Mesendoderm (in vitro differentiated cells): ENCODE measurements around the gene PHC3.

Experiments used
- DNase-seq: peaks from one replicate; pipeline ENCODE4 v3.0.0; 2013
- H2AK5ac ChIP-seq: 2 replicates; pipeline ENCODE4 v1.6.1; 2013; ENCODE audit warnings: low read length, inconsistent platforms
- H2BK120ac ChIP-seq: 2 replicates; pipeline ENCODE4 v1.6.1; 2013; ENCODE audit warnings: low read depth, mild to moderate bottlenecking, low read length, moderate library complexity, mixed read lengths
- H2BK15ac ChIP-seq: replicated peaks from 2 replicates; pipeline ENCODE4 v1.6.1; 2013; ENCODE audit warnings: low read depth, mild to moderate bottlenecking, moderate library complexity
- H2BK5ac ChIP-seq: 2 replicates; pipeline ENCODE4 v1.6.1; 2013; ENCODE audit warnings: low read length, inconsistent platforms
- H3K18ac ChIP-seq: 2 replicates; pipeline ENCODE4 v1.6.1; 2013; ENCODE audit warnings: mild to moderate bottlenecking, low read length, mixed read lengths
- H3K23ac ChIP-seq: one replicate; pipeline ENCODE4 v1.6.1; 2013; ENCODE audit warnings: low read length
- H3K27ac ChIP-seq: 2 replicates; pipeline ENCODE4 v1.5.1; 2013; ENCODE audit warnings: low read depth, mild to moderate bottlenecking, inconsistent platforms, low read length, moderate library complexity
- H3K27me3 ChIP-seq: 2 replicates; pipeline ENCODE4 v1.6.1; 2013; ENCODE audit warnings: low read length, control low read depth, mild to moderate bottlenecking, inconsistent platforms; ENCODE audit not compliant: insufficient read depth, poor library complexity
- H3K36me3 ChIP-seq: 2 replicates; pipeline ENCODE4 v1.6.1; 2013; ENCODE audit warnings: low read length, inconsistent platforms; ENCODE audit not compliant: control insufficient read depth, insufficient read depth
- H3K4ac ChIP-seq: one replicate; pipeline ENCODE4 v1.6.1; 2013; ENCODE audit warnings: low read depth, mild to moderate bottlenecking, low read length, moderate library complexity
- H3K4me1 ChIP-seq: 2 replicates; pipeline ENCODE4 v1.6.1; 2013; ENCODE audit warnings: low read depth, low read length, inconsistent platforms; ENCODE audit not compliant: control insufficient read depth
- H3K4me2 ChIP-seq: 2 replicates; pipeline ENCODE4 v1.6.1; 2013; ENCODE audit warnings: low read length
- H3K4me3 ChIP-seq: 2 replicates; pipeline ENCODE4 v1.5.1; 2013; ENCODE audit warnings: mild to moderate bottlenecking, low read length
- H3K56ac ChIP-seq: one replicate; pipeline ENCODE4 v1.6.1; 2013; ENCODE audit warnings: low read length
- H3K79me1 ChIP-seq: 2 replicates; pipeline ENCODE4 v1.6.1; 2013; ENCODE audit warnings: low read length, inconsistent platforms
- H3K79me2 ChIP-seq: 2 replicates; pipeline ENCODE4 v1.6.1; 2013; ENCODE audit warnings: mild to moderate bottlenecking, low read length; ENCODE audit not compliant: control insufficient read depth, insufficient read depth
- H3K9ac ChIP-seq: 2 replicates; pipeline ENCODE4 v1.6.1; 2013; ENCODE audit warnings: low read length, inconsistent platforms
- H4K5ac ChIP-seq: one replicate; pipeline ENCODE4 v1.6.1; 2013; ENCODE audit warnings: low read length
- H4K8ac ChIP-seq: one replicate; pipeline ENCODE4 v1.6.1; 2013; ENCODE audit warnings: low read depth, mild to moderate bottlenecking, control low read depth, low read length, moderate library complexity
- WGBS: extraction: QIAGEN DNeasy Blood & Tissue Kit; methylation state at CpG from one replicate; pipeline ENCODE4 v1.1.7; 2013; ENCODE audit warnings: low lambda C conversion rate, missing lambda C conversion rate; ENCODE audit not compliant: insufficient coverage; ENCODE audit errors: extremely low coverage; 5-methylcytosine and 5-hydroxymethylcytosine counted together

Gene PHC3

GRCh38 chr3:170221924-170222646 is 40.6 kb upstream of the PHC3 start, which contains the start of gene PRKCI:
Gene PRKCI (plus strand): TSS chr3:170222424. CDS start chr3:170222670, 246 bp downstream.
- H2BK15ac ChIP-seq = no peak within 1 kb of the TSS
- DNase-seq = peak; percentile 99
- H3K27ac ChIP-seq = peak within 1 kb of the TSS; percentile 89
- peak within 1 kb of the TSS; percentile 93 for H4K8ac ChIP-seq
- peak within 1 kb of the TSS; percentile 92 for H3K4ac ChIP-seq
- peak within 1 kb of the TSS; percentile 94 for H3K18ac ChIP-seq
- no peak within 1 kb of the TSS for H3K23ac ChIP-seq
- no peaks in the 10 kb centered on the region for H3K4me1 ChIP-seq
- peak within 1 kb of the TSS; percentile 89 for H3K9ac ChIP-seq
- no peak within 1 kb of the TSS for H2BK120ac ChIP-seq
- peak within 1 kb of the TSS; percentile 81 for H3K4me2 ChIP-seq
- H3K79me2 ChIP-seq = peaks cover 36% of the 10 kb centered on the region
- H3K4me3 ChIP-seq = peak within 1 kb of the TSS; percentile 73
- no peak within 1 kb of the TSS for H4K5ac ChIP-seq
- peak within 1 kb of the TSS; percentile 98 for H3K56ac ChIP-seq
- no peak within 1 kb of the TSS for H2AK5ac ChIP-seq
- peak within 1 kb of the TSS; percentile 98 for H2BK5ac ChIP-seq
- H3K36me3 ChIP-seq = no peaks in the 10 kb centered on the region
- no peaks in the 10 kb centered on the region for H3K27me3 ChIP-seq
- no CpG with 5 or more reads among the region's 60 CpGs for WGBS
- H3K79me1 ChIP-seq = no peaks in the 10 kb centered on the region

GRCh38 chr3:170220871-170221270 is 39.3 kb upstream of the PHC3 start:
- Histone ChIP-seq H3K4me2 (no peak overlapping the region), H3K56ac (no peak overlapping the region), H3K79me1 (no peaks in the 10 kb centered on the region), H2BK5ac (no peak overlapping the region), H4K8ac (no peak overlapping the region), H3K9ac (no peak overlapping the region), H3K4me1 (no peaks in the 10 kb centered on the region), H3K4me3 (no peak overlapping the region), H2BK15ac (no peak overlapping the region), H3K18ac (no peak overlapping the region), H4K5ac (no peak overlapping the region), H3K4ac (no peak overlapping the region), H2AK5ac (no peak overlapping the region), H2BK120ac (no peak overlapping the region), H3K36me3 (no peaks in the 10 kb centered on the region), H3K79me2 (peaks cover 23% of the 10 kb centered on the region), H3K23ac (no peak overlapping the region), H3K27me3 (no peaks in the 10 kb centered on the region), H3K27ac (no peak overlapping the region)
- no CpG with 5 or more reads among the region's 4 CpGs for WGBS
- DNase-seq = no peak

- no CpG with 5 or more reads among the region's 1 CpG for WGBS
- H3K4ac ChIP-seq = no peak overlapping the region
- no peak overlapping the region for H2BK5ac ChIP-seq
These were observed 38.3 kb upstream of the PHC3 start for GRCh38 chr3:170219850-170220249.

GRCh38 chr3:170211668-170212067 is 30.1 kb upstream of the PHC3 start:
- Histone ChIP-seq H3K4ac (no peak overlapping the region), H3K4me2 (no peak overlapping the region), H3K79me1 (no peaks in the 10 kb centered on the region), H2AK5ac (no peak overlapping the region), H2BK120ac (no peak overlapping the region), H3K56ac (no peak overlapping the region), H3K79me2 (no peaks in the 10 kb centered on the region), H3K4me3 (no peak overlapping the region), H3K23ac (no peak overlapping the region), H3K4me1 (no peaks in the 10 kb centered on the region), H4K8ac (no peak overlapping the region), H3K18ac (no peak overlapping the region), H4K5ac (no peak overlapping the region), H3K27me3 (no peaks in the 10 kb centered on the region), H3K36me3 (no peaks in the 10 kb centered on the region), H2BK5ac (no peak overlapping the region), H3K9ac (no peak overlapping the region), H3K27ac (no peak overlapping the region), H2BK15ac (no peak overlapping the region)
- no CpG with 5 or more reads among the region's 1 CpG for WGBS
- DNase-seq = no peak

More at GRCh38 chr3:170219850-170220249, 38.3 kb upstream of the PHC3 start:
- H3K79me2 ChIP-seq = peaks cover 17% of the 10 kb centered on the region
- H3K4me3 ChIP-seq = no peak overlapping the region
- H2BK15ac ChIP-seq = no peak overlapping the region
- H2AK5ac ChIP-seq = no peak overlapping the region
- H3K56ac ChIP-seq = no peak overlapping the region
- H4K5ac ChIP-seq = no peak overlapping the region
- H3K79me1 ChIP-seq = no peaks in the 10 kb centered on the region
- H4K8ac ChIP-seq = no peak overlapping the region
- DNase-seq = no peak
- no peak overlapping the region for H3K9ac ChIP-seq
- no peak overlapping the region for H3K18ac ChIP-seq
- H3K27me3 ChIP-seq = no peaks in the 10 kb centered on the region
- H3K23ac ChIP-seq = no peak overlapping the region
- no peak overlapping the region for H3K4me2 ChIP-seq
- no peaks in the 10 kb centered on the region for H3K4me1 ChIP-seq
- H3K27ac ChIP-seq = no peak overlapping the region
- H3K36me3 ChIP-seq = no peaks in the 10 kb centered on the region
- no peak overlapping the region for H2BK120ac ChIP-seq

GRCh38 chr3:170207717-170208116 is 26.2 kb upstream of the PHC3 start:
- no peaks in the 10 kb centered on the region for H3K79me1 ChIP-seq
- no peak overlapping the region for H2BK120ac ChIP-seq
- H3K4me3 ChIP-seq = no peak overlapping the region
- no peak overlapping the region for H3K23ac ChIP-seq
- H4K5ac ChIP-seq = no peak overlapping the region
- H3K4ac ChIP-seq = no peak overlapping the region
- H3K27ac ChIP-seq = no peak overlapping the region
- H3K4me2 ChIP-seq = no peak overlapping the region
- WGBS = no CpG with 5 or more reads among the region's 6 CpGs
- no peak for DNase-seq
- H3K79me2 ChIP-seq = no peaks in the 10 kb centered on the region
- no peak overlapping the region for H3K18ac ChIP-seq
- H2BK15ac ChIP-seq = no peak overlapping the region
- H3K36me3 ChIP-seq = no peaks in the 10 kb centered on the region
- H2AK5ac ChIP-seq = no peak overlapping the region
- H3K4me1 ChIP-seq = no peaks in the 10 kb centered on the region
- no peak overlapping the region for H2BK5ac ChIP-seq
- no peak overlapping the region for H4K8ac ChIP-seq
- no peak overlapping the region for H3K56ac ChIP-seq
- no peaks in the 10 kb centered on the region for H3K27me3 ChIP-seq
- H3K9ac ChIP-seq = no peak overlapping the region
